Raji (cell line): ENCODE measurements around the gene GPR157.

Source experiments
- POLR2A ChIP-seq: IDR thresholded peaks from 2 replicates; pipeline ENCODE4 v1.6.1; 2011; ENCODE audit warnings: low read depth, low read length, control low read depth; ENCODE audit not compliant: insufficient read depth

GPR157 gene, protein sequence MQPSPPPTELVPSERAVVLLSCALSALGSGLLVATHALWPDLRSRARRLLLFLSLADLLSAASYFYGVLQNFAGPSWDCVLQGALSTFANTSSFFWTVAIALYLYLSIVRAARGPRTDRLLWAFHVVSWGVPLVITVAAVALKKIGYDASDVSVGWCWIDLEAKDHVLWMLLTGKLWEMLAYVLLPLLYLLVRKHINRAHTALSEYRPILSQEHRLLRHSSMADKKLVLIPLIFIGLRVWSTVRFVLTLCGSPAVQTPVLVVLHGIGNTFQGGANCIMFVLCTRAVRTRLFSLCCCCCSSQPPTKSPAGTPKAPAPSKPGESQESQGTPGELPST

DNA sequence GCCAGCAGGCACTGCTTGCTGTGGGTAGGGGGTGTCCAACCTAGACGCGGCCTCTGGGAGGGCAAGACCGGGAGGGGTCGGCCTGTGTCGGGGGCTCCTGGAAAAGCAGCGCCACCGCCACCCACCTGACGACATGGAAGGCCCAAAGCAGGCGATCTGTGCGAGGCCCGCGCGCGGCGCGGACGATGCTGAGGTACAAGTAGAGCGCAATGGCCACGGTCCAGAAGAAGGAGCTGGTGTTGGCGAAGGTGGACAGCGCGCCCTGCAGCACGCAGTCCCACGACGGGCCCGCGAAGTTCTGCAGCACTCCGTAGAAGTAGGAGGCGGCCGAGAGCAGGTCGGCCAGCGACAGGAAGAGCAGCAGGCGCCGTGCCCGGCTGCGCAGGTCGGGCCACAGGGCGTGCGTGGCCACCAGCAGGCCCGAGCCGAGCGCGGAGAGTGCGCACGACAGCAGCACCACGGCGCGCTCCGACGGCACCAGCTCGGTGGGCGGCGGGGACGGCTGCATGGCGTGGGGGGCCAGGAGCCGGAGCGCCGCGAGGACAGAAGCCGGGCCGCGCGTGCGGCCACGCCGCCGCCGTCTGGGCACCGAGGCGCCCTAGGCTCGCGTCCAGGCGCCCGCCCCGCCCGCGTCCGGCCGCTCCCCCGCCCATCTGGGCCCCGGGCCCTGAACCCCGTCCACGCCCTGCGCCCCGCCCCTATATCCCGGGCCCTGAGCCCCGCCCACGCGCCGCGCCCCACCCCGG, at the start of gene GPR157:
TSS of gene GPR157 (minus strand) at position 583 of the 746 bp plus-strand sequence. CDS start at position 508, 75 bp downstream.
- TF ChIP-seq POLR2A: no peak

DNA sequence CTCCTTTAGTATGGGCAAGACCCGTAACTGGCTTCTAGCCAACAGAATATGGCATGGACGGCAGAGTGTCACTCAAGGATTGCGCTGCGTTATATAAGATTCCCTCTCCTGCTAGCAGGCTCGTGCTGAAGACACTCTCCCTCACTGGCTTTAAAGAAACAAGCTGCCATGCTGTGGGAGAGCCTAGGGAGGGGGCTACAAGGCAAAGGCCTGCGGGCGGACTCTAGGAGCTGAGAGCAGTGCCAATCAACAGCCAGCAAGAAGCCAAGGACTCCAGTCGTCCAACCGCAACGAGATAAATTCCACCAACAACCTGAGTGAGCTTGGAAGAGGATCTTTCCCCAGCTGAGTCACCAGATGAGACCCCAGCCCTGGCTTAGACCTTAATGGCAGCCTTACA, 45.9 kb upstream of the GPR157 start:
- TF ChIP-seq POLR2A: no peak

DNA sequence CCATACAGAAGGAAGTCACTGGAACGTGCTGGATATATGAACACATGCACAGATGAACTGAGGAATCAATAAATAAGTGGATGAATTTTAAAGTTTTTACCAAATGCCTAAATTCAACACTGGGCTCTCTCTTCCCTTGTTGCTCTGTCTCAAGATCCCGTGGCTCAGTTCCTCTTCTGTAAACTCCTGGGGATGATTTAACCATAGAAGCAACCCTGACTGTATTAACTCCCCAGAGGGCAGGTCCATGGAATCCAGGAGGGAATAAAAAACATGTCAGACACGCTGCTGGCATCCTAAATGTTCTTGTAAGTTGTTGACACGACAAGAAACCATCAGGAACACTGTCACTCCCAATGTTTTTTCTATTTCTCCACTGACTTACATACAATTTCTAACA, 45.3 kb upstream of the GPR157 start:
- TF ChIP-seq POLR2A: no peak

DNA sequence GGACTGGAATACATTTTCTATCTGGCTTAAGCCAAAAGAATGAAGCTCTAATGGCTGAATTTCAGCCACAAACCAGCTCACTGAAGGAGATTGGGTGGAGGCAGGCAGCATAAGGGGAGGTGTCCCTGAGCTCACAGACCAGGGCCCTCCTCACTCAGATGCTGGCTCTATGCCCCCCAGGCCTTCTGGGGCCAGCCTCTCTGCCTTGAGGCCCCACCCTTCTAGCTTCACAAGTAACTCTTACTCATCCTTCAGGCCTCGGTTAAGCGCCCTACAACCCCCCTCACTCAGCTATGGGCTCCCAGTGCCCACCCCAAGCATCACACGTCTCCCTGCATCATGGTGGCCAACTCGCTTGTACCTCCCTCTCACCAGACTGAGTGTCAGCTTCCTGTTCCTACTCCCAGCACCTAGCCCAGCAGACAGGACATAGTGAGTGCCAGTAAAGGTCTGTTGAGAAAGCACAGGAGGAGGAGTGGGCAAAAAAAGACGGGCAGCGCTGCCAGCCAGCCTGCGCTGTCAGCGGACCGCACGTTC, 40.8 kb upstream of the GPR157 start:
- TF ChIP-seq POLR2A: no peak

DNA sequence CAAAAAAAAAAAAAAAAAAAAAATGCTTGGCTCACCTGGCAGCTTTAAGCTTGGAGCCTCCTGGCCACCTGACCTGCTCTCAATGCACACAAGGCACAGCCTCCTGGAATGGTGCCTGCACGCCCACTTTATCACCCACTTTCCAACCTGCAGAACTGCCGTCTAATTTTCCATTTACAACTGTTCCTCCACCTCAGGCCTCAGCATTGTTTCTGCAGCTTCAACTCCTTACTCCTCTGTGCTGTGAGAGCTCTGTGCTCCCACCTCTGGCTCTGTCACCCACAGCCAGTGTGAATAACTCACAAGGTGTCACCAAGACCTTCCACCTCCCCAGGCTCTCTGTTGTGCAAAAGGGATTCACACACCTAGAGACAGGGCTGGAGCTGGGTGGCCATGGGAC, 38.7 kb upstream of the GPR157 start:
- no peak for TF ChIP-seq POLR2A

DNA sequence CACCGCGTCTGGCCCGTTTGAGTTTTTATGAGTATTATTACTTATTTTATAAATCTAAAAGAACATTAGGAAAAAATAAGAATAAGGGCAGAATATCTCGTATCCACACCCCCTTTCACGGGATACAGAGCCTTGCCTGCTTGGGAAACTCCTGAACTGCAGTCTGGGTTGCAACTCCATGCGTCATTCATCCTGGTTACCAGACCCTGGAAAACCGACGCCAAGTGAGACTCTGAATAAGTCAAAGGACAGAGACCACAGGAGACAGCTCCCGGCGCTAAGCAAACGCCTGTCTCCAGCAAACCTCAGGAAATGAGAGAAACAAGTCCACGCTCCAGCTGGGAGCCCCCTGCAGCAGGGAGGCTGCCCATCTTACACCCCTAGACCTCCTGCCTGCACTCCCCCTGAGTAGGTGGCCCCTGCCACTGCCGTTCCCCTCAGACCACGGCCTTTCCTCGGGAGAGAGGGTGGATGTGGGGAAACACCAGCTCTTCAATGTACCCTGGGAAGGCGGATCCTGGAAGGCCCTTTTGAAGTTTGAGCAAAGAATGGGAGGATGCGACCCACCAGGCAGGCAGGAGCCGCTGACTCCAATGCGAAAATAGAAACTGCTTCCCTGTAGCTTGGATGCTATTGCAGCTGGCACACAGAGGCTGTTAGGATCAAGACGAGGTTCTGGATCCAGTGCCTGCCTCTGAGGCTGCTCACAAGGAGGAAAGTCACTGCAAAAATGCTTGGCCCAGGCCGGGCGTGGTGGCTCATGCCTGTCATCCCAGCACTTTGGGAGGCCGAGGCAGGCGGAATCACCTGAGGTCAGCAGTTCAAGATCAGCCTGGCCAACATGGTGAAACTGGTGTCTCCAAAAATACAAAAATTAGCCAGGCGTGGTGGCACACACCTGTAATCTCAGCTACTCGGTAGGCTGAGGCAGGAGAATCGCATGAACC, 37.7 kb upstream of the GPR157 start:
- TF ChIP-seq POLR2A: no peak

DNA sequence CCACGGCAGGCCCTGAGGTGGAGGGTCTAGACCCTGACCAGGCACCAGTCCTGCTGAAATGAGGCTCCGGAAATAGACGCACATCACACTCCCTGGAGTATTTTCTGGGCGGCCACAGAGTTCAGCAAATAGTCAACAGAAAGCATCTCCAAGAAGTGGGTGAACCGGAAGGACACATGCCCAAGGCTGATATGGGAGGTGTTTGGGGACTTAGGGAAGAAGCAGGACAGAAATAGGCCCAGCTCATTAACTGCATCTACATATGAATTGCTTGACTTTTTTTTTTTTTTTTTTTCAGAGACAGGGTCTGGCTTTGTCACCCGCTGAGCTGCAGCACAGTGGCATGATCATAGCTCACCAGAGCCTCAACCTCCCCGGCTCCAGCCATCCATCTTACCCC, 36.5 kb upstream of the GPR157 start:
- TF ChIP-seq POLR2A: no peak

DNA sequence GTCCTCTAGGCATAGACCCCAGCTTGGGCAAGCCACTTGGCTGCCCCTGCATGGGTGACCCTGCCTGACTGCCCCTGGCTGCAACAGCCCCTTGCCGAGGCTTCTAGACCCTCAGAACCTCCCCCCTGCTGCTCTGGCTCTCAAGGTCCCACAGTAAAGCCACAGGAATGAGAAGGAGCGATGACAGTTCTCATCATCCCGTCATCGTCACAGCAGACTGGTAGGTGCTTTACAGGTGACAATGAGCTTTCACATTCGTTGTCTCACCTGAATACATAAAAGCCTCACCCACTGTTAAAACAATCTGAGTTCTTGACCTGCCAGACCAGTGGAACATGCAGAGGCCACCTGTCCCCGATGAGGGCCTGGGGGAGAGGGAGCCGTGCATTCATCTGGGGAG, 36.0 kb upstream of the GPR157 start:
- no peak for TF ChIP-seq POLR2A

DNA sequence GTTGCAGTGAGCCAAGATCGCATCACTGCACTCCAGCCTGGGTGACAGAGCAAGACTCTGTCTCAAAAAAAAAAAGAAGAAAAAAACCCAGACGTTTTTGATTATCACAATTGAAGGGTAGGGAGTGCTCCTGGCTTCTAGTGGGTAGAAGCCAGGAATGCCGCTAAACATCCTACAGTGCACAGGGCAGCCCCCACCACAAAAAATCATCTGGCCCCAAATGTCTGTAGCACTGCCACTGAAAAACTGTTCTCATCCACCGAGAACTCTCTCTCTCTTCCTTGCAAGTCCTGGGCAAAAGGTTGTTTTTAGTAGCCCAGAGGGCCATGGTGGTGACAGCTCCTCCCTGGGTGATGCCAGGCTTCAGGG, 35.6 kb upstream of the GPR157 start:
- TF ChIP-seq POLR2A: no peak

DNA sequence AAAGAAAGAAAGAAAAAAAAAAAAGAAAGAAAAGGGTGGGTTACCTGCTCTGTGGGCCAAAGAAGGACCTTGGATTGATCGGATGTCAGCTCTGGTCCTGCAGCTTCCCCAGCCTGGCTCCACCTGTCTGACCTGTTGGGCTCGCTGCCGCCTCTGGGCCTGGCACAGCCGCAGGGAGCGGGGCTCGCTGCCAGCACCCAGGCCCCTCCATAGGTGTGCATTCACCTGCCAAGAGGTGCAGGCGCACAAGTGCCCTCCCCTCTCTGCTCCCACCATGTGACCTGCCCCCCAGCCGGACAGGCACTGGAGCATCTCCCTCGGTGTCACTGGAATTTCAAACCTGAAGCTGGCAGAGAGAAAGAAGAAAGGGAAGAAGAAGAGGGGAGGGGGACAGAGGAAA, 33.1 kb upstream of the GPR157 start:
- TF ChIP-seq POLR2A: no peak

DNA sequence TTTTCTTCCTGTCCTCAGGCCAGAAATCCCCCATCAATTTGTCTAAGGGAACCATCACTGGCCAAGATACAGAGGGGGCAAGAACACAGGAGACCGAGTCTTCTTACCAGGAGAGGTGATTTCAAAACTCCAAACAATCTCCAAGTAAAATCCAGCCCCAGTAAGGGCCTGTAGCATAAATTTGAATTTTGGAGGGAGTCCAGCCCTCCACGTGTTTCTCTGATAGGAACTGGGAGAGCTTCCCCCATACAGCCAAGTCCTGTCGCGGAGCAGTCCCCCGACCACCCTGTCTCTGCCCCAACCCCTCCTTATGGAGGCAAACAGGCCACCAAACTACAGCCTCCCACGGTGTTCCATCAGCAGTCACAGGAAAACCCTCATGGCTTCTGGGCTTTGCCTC, 32.4 kb upstream of the GPR157 start:
- no peak for TF ChIP-seq POLR2A

DNA sequence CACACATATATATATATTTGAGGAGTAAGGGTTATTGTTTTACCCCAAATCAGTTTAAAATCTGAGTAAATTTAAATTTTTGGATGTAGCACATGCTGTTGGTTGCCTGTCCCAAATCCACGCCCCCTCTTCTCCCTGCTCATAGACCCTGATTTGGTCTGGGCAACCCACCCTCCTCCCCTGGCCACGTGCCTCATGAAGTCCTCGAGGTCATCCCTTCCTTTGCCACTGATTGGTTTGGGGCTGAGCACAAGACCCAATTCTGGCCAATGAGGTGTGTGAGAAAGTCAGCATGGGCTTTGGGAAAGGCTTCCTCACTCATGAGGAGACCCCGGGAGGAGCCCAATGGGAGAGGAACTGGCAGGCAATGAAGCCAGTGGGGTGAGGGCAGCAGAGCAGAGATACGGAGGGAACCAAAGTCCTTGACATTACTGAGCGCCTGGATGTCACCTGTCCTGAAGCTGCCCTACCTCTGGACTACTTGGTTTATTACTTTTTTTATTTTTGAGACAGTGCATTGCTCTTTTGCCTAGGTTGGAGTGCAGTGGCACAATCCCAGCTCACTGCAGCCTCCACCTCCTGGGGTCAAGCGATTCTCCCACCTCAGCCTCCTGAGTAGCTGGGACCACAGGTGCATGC, 31.3 kb upstream of the GPR157 start:
- TF ChIP-seq POLR2A: no peak

DNA sequence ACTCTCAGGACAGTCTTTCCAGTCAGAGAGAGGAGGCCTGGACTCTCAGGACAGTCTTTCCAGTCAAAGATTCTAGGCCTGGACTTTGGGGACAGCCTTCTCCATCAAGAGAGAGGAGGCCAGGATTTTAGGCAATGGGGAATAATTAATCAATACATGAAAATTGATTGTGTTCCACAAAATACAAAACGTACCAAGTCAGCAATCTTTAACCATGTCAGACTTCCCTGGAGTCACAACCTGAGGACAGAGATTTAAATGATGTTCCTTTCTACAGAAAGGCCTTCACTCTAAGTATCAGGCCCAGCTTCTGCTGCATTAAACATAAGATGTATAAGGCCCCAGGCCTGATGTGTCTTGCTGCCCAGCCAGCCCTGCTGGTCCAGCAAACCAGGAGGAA, 27.0 kb upstream of the GPR157 start:
- no peak for TF ChIP-seq POLR2A

DNA sequence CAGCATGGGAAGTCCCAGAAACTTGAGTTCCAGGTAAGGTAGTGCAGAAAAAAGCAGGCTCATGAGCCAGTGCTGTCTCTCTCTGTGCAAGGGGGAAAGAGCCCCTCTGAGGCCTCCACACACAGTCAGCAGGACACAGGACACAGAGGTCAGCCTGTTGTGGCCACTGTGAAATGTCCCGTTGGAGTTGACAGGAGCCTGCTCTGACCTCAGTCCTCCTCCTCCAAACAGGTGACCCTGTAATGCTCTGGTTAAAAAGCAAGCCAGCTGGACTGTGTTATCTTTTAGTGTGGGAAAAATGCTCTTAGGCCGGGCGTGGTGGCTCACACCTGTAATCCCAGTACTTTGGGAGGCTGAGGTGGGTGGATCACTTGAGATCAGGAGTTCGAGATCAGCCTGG, 24.2 kb upstream of the GPR157 start:
- no peak for TF ChIP-seq POLR2A

DNA sequence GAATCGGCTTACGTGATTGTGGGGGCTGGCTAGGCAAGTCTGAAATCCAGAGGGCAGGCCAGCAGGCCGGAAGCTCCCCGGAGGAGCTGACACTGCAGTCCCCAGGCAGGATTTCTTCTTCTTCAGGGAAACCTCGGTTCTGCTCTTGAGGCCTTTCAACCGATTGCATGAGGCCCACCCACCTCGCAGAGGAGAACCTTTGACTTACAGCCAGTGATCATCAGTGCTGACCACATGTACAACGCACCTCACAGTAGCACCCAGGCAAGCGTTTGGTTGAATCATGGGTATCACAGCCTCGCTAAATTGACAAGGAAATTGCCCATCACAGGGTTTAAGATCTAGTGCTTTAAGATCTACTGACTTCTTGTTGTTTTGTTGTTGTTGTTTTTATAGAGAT, 23.6 kb upstream of the GPR157 start:
- TF ChIP-seq POLR2A: no peak

DNA sequence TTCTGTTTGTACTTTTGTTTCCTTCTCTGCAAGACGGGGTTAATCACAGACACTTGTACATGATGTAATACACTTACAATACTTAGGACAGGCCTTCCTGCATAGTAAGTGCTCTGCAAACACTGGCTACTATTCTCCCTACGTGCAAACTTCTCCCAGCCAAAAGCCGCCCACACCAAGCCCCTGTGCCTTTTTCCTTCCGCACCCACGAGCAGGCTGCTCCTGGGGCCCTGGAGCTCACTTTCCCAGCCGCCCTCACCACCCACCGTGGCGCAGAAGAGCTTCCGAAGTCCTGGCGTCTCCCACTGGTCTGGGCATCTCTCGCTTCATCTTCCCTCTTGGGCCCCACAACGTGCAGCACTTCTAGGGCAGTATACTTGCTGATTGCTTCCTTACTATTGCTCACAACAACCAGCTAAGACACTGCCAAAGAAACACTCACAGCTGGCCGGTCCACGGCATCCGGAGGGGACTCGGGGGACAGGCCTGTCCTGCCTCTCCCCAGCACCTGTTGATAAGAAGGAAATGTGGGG, 22.5 kb upstream of the GPR157 start:
- TF ChIP-seq POLR2A: no peak
